Measurements from ENCODE around the gene CSRP3.

The CSRP3 gene

DNA sequence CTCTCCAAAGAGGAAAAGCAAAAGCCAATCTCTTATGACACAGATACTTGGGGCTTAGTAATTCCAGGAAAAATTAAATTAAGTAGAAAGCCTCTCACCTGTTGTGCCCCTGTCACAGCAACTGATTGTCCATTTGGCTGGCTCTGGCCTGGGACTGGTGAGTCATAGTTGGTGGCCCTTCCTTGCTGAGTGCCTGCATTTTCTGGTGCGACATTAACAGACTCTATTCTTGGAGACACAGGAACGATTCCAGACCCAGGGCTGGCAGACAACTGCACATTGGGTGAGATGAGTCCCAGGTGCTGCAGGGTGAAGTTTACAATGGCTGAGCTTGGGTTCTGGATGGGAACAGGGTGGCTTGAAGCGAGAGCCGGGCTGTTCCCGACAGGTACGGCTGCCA is 23.3 kb upstream of the CSRP3 start:
- no peak for DNase-seq

DNA sequence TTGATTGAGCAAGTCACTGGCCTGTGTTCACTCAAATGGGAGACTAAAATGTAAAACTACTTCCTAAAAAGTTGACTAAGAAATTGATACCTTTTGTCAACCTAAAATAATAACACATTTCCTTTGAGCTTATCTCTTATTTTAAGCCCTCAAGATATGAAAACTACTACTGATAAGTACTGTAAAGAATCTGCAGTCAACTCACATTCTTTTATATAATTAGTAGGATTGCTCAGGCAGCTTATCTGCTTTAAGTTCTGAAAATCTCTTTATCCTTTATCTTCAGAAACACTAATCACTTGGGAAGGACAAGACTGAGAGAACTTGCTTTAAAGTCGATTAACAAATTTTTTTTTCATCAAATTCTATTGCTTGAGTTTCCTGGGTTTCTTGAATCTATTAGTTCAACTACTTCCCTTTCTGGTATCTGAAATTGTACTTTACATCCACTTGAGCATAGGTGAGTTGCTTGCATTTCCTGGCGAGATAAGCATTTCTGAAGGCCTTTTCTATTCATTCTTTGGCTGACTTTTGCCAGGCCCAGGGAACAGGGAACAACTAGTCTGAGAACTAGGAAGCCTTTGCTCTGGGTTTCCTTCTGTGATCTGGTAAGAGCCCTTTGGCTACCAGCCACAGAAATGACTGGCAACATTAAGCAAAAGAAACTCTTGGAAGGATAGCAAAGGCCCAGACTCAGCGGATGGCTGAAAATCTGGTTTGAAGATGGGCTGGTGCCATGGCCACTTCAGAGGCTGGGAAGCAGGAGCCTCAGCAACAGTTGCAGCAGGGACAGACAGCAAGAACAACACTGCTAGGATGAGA is 19.3 kb upstream of the CSRP3 start:
- no peak for DNase-seq

DNA sequence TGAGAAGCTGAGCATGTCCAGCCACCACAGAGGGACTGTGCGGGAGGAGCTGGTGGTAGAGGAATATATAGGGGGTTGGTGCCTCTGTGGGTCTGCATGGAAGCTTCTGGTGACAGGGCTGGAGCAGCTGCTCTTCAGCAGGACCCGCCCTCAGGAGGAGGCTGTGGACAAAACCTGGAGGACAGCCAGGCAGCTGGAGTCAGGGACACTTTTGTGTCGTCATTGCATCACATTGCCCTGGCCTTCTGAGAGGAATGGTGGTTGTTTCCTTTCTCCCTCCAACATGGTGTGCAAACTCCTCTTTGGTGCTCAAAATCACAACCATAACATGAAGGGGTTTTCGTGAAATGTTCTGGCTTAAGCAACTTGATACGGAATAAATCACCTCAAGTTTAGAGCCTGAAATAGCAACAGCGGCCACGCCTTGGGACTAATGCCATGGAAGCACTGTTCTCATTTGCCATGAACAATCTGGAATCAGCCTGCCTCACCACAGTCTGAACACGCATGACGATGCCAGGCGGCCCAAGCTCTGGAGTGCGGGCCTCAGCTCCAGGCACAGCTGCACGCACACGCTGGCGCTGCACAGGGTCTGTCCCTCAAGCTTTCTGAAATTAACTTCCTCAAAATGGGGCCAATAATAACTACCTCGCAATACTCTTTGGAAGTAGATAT is 17.1 kb upstream of the CSRP3 start:
- DNase-seq = no peak

DNA sequence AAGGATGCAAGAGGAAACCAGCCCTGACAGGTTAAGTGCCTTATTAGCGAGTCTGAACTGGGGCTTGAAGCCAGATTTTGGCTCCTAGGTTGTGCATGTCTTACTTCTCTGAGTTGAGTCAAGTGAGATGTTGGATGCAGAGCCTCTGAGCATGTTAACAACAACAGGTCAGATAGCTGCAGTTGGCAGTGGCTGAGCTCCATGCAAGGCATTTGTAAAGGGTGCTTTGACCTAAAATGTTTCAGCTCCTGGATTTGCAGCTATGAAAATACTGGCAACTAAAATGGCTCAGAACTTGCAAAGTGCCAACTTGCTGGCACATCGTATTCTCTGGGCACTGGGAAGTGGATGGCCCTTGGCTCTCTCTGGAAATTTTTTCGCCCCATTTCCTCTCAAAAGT is 16.4 kb upstream of the CSRP3 start:
- DNase-seq = no peak

DNA sequence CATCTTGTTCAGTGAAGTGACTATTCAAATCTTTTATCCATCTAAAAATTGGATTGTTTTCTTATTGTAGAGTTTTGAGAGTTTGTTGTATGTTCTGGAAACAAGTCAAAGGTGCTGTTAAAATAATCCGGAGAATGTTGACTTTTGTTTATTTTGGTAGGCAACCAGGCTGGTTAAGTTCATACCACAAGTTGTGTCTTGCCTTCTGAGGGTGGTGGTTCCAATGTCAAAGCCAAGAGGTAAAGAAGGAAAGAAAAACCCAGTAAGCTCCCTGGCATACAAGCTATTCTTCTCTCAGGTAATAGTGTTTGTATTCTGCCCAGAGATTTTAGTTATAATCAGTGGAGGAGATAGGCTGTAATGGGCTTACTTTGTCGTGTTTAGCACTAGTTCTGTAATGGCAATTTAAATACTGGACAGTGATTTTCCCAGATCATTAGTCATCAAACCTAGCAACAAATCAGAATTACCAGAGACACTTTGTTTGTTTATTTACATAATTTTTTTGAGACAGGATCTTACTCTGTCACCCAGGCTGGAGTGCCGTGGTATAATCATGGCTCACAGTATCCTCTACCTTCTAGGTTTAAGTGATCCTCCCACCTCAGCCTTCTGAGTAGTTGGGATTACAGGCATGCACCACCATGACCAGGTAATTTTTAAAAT is 15.1 kb upstream of the CSRP3 start:
- no peak for DNase-seq

DNA sequence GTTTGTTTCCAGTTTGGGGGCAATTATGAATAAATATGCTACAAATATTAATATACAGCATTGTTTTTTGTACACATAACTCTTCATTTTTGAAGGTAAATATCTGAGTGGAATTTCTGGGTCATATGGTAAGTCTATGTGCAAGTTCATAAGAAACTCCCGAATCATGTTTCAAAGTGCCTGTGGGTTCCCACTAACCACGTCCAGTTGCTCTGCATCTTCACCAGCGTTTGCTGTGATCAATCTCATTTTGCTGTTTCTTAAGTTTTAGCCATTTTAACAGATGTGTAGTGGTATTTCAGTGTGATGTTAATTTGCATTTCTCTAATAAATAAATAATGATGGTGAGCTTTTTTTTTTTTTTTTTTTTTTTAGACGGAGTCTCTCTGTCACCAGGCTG is 14.2 kb upstream of the CSRP3 start:
- no peak for DNase-seq

DNA sequence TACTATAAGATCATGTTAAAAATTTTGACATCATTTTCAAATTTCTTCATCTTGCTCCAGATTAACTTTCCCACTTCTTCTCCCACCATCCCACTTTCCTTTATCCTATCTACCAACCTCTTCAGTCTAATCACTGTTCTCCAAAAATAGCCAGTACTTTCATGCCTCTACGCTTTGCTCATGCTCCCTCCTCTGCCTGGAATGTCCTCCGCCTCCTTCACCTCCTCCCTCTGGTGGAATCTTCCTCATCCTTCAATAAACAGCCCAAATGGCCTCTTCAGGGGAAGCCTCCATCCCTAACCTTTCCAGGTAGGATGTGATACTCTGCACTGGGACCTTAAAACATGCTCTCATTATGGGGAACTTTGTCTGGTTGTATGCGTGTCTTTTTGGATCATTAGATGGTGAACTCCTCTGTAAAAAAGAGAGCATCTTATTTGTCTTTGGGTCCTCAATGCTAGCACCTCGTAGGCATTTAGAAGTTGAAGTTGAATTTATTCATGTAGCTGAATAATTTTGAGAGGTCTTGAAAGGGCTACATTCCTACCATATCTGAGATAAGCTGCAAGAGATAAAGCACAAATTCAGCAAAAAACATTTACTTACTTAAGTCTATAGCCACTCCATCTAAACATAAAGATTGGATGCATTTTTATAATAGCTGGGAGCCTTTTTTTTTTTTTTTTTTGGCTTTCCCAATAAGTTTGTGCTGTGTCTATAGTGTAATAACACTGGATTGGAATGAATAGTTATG is 8.0 kb upstream of the CSRP3 start:
- no peak for DNase-seq

DNA sequence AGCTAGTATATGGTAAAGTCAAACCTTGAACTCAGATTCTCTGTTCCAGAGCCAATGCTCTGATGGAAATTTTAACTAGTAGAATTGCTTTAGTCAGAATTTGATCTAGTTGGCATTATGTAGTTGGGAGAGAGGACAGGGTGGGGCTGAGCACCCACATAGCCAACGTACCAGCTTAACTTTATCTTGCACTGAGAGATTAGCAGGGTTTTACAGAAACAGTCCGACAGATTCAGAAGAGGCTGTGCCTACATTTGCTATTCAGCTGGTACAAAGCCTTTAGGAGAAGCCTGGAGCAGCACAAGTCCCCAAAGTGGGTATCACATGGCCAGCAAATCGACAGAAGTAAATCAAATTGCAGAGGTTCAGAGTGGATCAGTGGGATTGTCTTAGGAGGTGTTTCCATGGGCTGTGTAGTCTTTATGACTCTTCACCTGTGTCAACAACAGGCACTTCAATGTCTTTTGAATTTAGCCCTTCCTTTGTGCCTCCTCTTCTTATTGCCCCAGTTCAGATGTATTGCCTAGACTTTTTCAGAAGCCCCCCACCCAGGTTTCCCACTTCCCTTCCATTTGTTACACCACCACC is 7.3 kb upstream of the CSRP3 start:
- DNase-seq = no peak

DNA sequence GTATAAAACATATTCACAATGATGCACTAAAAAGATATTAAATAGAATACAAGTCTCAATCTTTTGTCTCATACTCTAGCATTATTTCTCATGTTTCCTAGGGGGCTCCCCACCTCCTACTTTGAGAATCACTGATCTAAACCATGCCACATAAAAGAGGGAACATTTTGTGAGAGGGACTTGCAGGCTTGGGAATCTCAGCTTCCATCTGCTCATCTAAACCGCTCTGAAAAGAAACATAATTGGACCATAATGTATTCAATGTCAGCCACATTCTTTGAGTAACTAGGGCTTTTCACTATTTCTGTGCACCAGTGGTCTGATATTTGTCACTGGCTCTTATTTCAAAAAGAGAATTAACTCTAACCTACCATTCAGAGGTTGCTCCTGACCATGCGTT is 6.4 kb upstream of the CSRP3 start:
- DNase-seq = no peak

DNA sequence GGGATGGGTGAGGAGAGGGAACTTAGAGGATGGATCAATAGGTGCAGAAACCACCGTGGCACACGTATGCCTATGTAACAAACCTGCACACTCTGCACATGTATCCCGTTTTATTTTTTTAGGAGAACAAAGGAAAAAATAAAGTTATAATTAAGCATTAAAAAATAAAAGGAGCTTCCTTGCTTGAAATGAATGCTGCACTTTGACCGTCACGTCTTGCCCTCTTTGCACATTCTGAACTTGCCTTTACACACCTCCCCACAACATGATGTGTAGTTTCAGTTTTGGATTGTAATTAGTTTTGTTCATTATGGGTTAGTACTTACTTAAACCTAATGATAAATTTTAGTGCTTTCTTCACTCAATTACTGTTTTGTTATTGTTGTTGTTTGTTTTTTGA is 3.1 kb upstream of the CSRP3 start:
- DNase-seq = no peak

DNA sequence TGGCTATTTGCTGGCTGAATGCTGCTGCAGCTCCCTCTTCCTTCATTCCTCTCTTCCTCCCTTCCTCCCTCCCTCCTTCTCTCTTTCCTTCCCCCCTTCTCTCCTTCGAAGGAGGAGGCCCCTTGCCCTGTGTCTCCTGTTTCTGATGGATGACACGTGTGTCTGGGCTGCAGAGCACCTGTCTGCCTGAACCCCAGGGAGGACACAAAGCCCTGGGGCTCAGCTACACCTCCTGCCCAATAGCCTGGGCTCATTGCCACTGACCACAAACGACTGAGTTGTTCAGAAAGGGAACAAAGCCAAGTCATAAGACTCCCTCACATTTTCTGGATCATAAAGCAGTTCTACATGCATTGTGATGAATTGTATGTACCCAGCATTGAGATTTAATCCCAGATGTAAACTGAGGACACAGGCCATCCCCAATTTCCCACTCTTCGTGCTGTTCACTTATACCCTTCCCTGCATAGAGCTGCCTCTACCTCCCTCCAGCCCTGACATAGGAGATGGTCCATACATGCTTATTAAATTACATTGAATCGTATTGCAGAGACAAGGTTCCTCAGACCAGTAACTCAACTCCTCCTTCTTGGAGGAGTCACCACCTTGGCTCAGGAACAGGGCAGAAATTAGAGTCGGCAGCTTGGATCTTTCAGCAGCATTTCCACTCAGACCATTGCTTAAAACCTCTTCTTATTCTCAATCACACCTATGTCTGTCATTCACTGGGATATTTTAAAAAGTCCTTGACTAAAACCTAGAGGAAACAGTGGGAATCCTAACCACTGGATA is 1.2 kb downstream of the CSRP3 start:
- no peak for DNase-seq

DNA sequence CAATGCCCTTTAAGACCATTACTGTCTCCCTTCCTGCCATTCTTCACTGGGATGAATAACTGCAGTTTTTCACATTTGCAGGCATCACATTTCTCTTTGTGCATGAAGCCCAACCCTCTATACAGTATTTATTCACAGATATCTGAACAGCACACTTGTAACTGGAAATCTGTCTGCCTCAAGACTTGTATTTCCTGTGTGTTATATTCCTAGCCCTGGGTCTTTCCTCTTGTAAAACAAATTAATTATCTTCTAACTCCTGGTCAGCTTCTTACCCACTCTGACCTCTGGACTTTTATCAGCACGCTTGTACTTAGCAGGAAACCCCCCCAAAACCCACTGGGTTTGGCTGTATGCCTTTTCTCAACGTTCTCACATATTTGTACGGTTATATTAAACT is 2.0 kb downstream of the CSRP3 start:
- DNase-seq = no peak

DNA sequence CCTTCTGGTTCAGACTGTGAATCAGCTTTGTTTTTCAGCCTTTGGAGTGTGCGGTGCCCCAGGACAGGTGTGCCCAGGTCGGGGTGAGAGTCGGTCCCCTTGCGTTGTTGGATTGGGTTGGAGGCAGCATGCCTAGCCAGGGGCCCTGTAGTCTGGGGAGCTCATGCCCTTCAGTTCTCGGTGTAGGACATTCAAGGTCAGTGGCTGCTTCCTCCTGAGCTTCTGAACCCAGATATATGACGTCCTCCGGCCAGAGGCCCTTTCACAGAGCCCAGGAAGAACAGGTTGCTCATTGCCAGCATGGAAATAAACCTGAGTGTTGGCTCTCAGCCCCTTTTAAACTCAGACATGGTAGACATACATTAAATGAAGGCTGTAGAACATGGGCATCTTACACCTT is 2.7 kb downstream of the CSRP3 start:
- no peak for DNase-seq

DNA sequence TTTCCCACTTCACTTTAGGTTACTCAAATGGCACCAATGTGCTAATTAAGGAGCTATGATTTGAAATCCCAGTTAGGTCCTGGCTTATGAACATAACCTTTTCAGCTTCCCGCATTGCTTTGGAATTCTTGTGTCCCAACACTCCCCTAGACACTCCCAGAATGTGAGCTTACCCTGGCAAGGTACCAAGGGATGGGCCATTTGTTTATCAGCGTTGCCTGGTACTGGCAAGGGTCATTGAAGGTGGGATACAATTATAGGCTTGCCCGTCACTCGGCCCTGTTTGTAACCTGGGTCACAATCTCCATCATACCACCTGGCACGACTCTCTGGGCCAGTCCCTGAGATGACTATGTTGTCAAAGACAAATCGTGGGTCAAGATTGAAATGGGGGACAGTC is 5.4 kb downstream of the CSRP3 start:
- no peak for DNase-seq

DNA sequence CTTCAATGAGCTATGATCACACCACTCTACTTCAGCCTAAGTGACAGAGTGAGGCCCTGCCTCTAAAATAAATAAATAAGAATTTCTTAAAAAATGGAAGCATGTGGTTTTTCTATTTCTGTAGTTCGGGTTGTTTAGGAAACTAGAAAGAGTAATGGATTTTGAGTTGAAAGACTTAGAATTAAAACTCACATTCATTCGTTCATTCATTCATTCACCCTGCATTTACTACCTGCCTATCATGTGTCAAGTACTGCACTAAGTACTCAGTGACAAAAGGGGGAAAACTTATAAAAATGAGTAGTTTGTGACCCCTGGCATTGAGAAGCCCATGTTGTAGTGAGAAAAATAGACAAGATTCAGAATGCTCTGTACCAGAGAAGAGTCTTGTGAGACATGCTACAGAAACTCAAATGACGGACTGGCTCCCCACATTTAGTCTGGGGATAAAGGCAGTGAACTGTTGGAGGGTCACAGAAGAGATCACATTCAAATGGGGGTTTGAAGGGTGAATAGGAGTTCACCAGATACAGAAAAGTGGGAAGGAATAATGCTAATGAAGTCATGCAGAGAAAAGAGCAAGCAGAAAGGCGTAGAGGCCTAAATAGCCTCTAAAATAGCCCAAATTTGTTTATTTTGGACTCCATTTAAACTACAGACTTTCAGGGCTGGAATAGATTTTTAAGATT is 7.0 kb downstream of the CSRP3 start:
- DNase-seq = no peak

DNA sequence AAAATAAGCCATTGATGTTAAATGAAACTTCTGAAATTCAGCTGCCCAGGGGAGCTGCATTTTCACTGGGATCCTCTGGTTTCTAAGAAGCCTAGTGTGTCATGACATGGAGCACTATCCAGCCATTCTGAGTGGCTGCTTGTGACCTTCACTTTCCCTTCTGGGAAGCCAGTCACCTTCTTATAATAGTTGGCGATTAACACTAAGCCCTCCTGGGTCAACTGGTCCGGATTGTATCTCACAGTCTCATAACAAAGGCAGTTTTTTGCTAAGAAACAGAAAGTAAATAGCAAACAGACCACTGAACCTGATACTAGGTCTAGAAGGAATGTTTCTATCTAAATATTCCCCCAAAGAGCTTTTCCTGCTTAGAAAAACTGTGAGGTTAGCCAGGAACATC is 7.9 kb downstream of the CSRP3 start:
- no peak for DNase-seq

DNA sequence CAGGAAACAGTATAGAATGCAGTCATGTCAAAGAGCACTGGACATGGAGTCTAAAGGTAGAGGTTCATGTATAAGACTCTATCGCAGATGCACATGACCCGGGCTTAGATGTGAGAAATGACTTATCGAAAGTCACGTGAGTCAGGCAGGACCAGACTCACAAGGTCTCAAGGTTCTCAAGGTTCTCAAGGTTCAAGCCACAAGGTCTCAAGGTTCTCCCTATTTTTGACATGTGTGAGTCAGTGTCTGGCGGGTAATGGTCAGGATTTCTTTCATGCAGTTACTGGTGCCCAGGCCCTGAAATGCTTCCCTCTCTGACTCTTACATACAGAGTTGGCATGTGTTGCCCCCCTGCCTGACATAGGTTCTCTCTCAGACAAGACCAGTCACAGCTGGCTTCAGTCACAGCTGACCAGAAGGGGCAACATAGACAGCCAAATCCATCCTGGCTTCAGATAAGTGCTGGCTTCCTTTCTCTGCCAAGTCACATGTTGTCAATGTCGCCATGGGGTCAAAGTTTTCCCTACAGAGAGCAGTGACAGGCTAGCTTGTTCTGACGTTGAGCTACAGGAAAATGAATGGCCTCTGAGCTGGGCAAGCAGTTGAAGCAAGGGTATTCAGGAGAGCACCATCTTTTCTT is 10.1 kb downstream of the CSRP3 start:
- no peak for DNase-seq

DNA sequence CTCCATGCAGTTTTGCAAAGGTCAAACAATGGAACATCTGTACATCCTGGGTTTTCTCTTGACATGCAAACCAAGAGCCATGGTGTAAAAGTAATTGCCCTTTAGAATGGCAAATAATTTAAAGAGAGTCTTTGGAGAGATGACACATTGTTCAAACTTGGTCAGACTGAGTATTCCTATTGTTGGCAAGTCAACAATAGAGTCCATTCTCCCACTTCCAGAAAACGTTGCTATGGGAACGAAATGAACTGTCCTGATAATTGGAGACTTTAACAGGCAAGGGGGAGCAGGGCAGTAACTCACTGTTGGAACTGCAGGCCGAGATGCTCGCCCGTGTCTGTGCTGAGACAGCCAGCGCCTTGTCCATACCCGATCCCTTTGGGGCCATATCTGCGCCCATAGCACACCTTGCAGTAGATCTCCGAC is 13.9 kb downstream of the CSRP3 start:
- DNase-seq = no peak

DNA sequence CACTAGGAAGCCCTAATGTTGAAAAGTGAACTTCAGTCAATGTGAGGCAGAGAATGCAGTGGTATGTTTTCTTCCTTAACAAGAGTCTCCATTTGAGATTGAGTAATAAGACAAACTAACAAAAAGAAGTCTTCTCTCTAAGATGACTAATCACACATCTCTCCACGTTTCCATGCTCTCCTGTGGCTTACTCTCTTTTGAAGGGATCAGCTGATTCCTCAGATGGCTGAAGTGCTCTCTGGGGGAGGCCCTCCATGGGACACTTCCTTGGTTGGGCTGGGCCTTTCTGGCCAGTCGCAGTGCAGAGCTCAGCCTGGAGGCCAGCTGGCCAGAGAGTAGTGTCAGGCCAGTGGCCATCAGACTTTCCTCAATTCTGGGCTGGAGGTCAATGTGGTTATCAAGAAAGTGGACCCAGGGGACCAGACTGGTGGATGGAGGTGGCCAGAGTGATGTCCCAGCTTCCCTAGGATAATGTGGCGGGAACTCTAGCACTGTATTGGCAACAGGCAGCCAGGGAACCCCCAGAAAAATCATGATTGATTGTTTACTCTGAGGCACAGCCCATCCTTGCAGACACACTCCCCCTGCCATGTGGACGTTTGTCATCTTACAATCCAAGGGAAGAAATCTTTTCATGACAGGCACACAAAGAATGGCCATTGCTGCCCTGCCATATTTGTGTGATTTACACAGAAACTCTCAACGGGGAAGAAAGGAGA is 14.5 kb downstream of the CSRP3 start:
- no peak for DNase-seq

DNA sequence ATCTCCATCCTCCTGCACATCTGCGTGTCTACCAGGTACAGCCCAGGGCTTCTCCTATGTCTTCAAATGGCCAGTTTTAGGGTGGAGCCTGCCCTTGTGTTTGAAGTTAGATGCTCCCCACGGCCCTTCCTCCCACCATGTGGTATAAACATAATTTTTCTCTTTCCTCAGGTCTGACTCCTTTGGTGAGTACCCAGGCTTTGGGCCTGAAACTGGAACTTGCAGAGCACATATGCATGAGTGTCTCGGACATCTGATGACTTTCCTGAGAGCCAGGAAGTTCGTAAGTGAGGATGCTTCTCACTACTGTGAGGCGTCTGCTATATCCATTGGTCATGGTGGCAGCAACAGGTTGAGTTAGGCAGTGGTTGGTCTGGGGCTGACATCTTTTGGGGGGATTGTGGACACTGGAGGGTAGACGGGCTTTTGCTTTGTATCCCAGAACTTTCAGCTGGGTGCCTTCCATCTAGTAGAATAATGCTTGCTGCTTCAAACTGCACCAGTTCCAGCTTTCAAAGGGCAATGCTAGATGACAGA is 16.2 kb downstream of the CSRP3 start:
- DNase-seq = no peak
